Osteoblast (primary cell): ENCODE measurements around the gene KAZN. TPM values are rescaled to one million over a fixed set of nuclear protein-coding genes. Genes with fewer than 3 reads are reported as not detected.

Experiments used
- DNase-seq: peaks from one replicate; pipeline ENCODE4 v3.0.0; 2011; ENCODE audit warnings: low spot score, mixed read lengths; ENCODE audit not compliant: insufficient read length; ENCODE audit errors: missing footprints
- H2AFZ ChIP-seq: 2 replicates; pipeline ENCODE4 v1.6.0; 2011; ENCODE audit warnings: mild to moderate bottlenecking, low read length
- H3K27ac ChIP-seq: 2 replicates; pipeline ENCODE4 v1.5.1; 2011; ENCODE audit warnings: mild to moderate bottlenecking, low read depth, low read length, moderate library complexity
- H3K27me3 ChIP-seq: 2 replicates; pipeline ENCODE4 v1.6.0; 2012; ENCODE audit warnings: mild to moderate bottlenecking, control low read depth, inconsistent platforms, low read length, moderate library complexity; ENCODE audit not compliant: insufficient read depth
- H3K36me3 ChIP-seq: 2 replicates; pipeline ENCODE4 v1.5.1; 2011; ENCODE audit warnings: mild to moderate bottlenecking, low read length, control low read depth, moderate library complexity; ENCODE audit not compliant: insufficient read depth
- H3K4me1 ChIP-seq: 2 replicates; pipeline ENCODE4 v1.5.1; 2011; ENCODE audit warnings: mild to moderate bottlenecking, low read length, control low read depth, moderate library complexity; ENCODE audit not compliant: insufficient read depth
- H3K4me2 ChIP-seq: 2 replicates; pipeline ENCODE4 v1.6.0; 2011; ENCODE audit warnings: mild to moderate bottlenecking, low read length; ENCODE audit not compliant: insufficient read depth
- H3K4me3 ChIP-seq: fragments of 200-600 bp; sonication (generic); 3 replicates; pipeline ENCODE4 v1.5.1; 2012; ENCODE audit warnings: mild to moderate bottlenecking, low read length, inconsistent platforms; ENCODE audit not compliant: insufficient read depth
- H3K79me2 ChIP-seq: 2 replicates; pipeline ENCODE4 v1.6.0; 2012; ENCODE audit warnings: mild to moderate bottlenecking, low read length, control low read depth, inconsistent platforms; ENCODE audit not compliant: insufficient read depth
- H3K9me3 ChIP-seq: 2 replicates; pipeline ENCODE4 v1.5.1; 2011; ENCODE audit warnings: low read depth, low read length, control low read depth
- H4K20me1 ChIP-seq: 2 replicates; pipeline ENCODE4 v1.6.0; 2012; ENCODE audit warnings: mild to moderate bottlenecking, low read length, control low read depth; ENCODE audit not compliant: insufficient read depth
- total RNA-seq: library from RNA; depleted of rRNA; stranded (reverse); fragments of >200 nt; gene quantifications from 2 replicates; pipeline ENCODE4 v1.2.3, GENCODE V29; 2012
- TF ChIP-seq, protein P1 (sequence below): IDR thresholded peaks from 2 replicates; pipeline ENCODE4 v1.5.1; 2011; ENCODE audit warnings: mild to moderate bottlenecking, low read depth, low read length, moderate library complexity; ENCODE audit errors: extremely low read depth

Gene KAZN
- total RNA-seq, 1 donor: 9.0 TPM

DNA sequence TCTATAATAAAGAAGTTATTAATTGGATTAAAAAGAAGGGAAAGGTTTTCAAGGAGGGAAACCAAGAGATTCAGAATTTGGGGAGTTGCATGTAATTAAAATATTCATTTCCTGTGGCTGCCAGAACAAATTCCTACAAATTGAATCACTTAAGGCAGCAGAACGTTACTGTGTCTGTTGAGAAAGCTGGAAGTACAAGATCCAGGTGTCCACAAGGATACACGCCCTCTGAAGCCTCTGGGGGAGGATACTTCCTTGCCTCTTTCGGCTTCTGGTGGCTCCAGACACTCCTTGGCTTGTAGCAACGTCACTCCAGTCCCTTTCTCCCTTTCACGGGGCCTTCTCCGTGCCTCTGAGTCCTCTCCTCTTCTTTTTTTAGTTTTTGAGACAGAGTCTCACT lies 67.9 kb downstream of the KAZN start:
- Histone ChIP-seq H3K79me2 (no peaks in the 10 kb centered on the region), H3K4me3 (no peak overlapping the region), H3K4me1 (no peaks in the 10 kb centered on the region), H3K9me3 (no peaks in the 10 kb centered on the region), H3K27me3 (no peaks in the 10 kb centered on the region), H3K4me2 (no peak overlapping the region), H2AFZ (no peak overlapping the region), H3K27ac (no peak overlapping the region), H3K36me3 (no peaks in the 10 kb centered on the region), H4K20me1 (peaks cover 2% of the 10 kb centered on the region)
- no peak for DNase-seq
- TF ChIP-seq, protein P1, sequence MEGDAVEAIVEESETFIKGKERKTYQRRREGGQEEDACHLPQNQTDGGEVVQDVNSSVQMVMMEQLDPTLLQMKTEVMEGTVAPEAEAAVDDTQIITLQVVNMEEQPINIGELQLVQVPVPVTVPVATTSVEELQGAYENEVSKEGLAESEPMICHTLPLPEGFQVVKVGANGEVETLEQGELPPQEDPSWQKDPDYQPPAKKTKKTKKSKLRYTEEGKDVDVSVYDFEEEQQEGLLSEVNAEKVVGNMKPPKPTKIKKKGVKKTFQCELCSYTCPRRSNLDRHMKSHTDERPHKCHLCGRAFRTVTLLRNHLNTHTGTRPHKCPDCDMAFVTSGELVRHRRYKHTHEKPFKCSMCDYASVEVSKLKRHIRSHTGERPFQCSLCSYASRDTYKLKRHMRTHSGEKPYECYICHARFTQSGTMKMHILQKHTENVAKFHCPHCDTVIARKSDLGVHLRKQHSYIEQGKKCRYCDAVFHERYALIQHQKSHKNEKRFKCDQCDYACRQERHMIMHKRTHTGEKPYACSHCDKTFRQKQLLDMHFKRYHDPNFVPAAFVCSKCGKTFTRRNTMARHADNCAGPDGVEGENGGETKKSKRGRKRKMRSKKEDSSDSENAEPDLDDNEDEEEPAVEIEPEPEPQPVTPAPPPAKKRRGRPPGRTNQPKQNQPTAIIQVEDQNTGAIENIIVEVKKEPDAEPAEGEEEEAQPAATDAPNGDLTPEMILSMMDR: no peak

GRCh38 chr1:14666962-14667650 lies 68.6 kb downstream of the KAZN start:
- DNase-seq: no peak
- Histone ChIP-seq H3K4me3 (no peak overlapping the region), H2AFZ (no peak overlapping the region), H3K4me2 (no peak overlapping the region), H3K27me3 (peaks cover under 1% of the 10 kb centered on the region), H4K20me1 (peaks cover 2% of the 10 kb centered on the region), H3K4me1 (no peaks in the 10 kb centered on the region), H3K9me3 (no peaks in the 10 kb centered on the region), H3K36me3 (no peaks in the 10 kb centered on the region), H3K79me2 (no peaks in the 10 kb centered on the region), H3K27ac (no peak overlapping the region)
- TF ChIP-seq, protein P1: no peak

- H2AFZ ChIP-seq: no peak overlapping the region
- H3K9me3 ChIP-seq: no peaks in the 10 kb centered on the region
- no peak overlapping the region for H3K4me3 ChIP-seq
- no peaks in the 10 kb centered on the region for H3K36me3 ChIP-seq
- peaks cover 2% of the 10 kb centered on the region for H3K27me3 ChIP-seq
- no peak overlapping the region for H3K27ac ChIP-seq
- no peak for DNase-seq
- peaks cover 2% of the 10 kb centered on the region for H4K20me1 ChIP-seq
- TF ChIP-seq, protein P1: no peak
- no peak overlapping the region for H3K4me2 ChIP-seq
- H3K79me2 ChIP-seq: no peaks in the 10 kb centered on the region
- H3K4me1 ChIP-seq: no peaks in the 10 kb centered on the region
Measured at GRCh38 chr1:14667651-14667984, 69.1 kb downstream of the KAZN start.

DNA sequence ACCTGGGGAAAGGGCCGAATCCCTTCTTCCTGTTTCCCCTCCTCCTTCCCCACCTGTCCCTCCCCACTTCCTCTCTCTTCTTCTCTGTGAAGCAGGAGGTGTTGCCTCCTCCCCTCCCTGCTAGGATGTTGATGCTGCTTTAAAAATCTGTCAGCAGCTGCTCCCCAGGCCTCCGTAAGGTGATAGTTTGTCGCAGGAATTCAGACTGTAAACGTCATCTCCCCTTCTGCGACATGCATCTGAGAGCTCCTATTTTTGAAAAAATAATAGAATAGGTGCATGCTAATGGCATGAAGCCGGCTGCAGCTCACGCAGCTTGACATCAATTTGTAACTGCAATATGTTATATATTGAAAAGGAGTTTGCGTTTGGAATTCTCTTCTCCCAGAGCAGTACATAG lies 70.1 kb downstream of the KAZN start:
- H3K27ac ChIP-seq: no peak overlapping the region
- H3K27me3 ChIP-seq: peaks cover 2% of the 10 kb centered on the region
- no peak overlapping the region for H3K4me2 ChIP-seq
- no peak for DNase-seq
- no peaks in the 10 kb centered on the region for H3K4me1 ChIP-seq
- no peaks in the 10 kb centered on the region for H3K36me3 ChIP-seq
- no peaks in the 10 kb centered on the region for H3K9me3 ChIP-seq
- H2AFZ ChIP-seq: no peak overlapping the region
- H4K20me1 ChIP-seq: peaks cover 2% of the 10 kb centered on the region
- TF ChIP-seq, protein P1: no peak
- H3K79me2 ChIP-seq: no peaks in the 10 kb centered on the region
- no peak overlapping the region for H3K4me3 ChIP-seq
